SU-DHL-6 (cell line): ENCODE data around the gene NR2F2.

Experiments
- H2AFZ ChIP-seq: fragments of 200-600 bp; sonication (generic); 2 replicates; pipeline ENCODE4 v1.6.1; 2014; ENCODE audit warnings: low read depth, mild to moderate bottlenecking, moderate library complexity, mixed read lengths, antibody characterized with exemption, low read length; ENCODE audit not compliant: severe bottlenecking
- H3F3A ChIP-seq: fragments of 200-600 bp; shearing (Covaris generic); 2 replicates; pipeline ENCODE4 v1.6.0; 2016; ENCODE audit warnings: antibody characterized with exemption, mild to moderate bottlenecking; ENCODE audit not compliant: insufficient read depth
- H3K27ac ChIP-seq: fragments of 200-600 bp; sonication (generic); 2 replicates; pipeline ENCODE4 v1.5.1; 2016; ENCODE audit warnings: low read depth, mild to moderate bottlenecking, low read length, moderate library complexity, mixed read lengths
- H3K27me3 ChIP-seq: fragments of 200-600 bp; sonication (generic), shearing (Covaris generic); 2 replicates; pipeline ENCODE4 v1.6.0; 2014; ENCODE audit warnings: mild to moderate bottlenecking, low read length
- H3K36me3 ChIP-seq: fragments of 200-600 bp; sonication (generic); 2 replicates; pipeline ENCODE4 v1.6.1; 2014; ENCODE audit warnings: mild to moderate bottlenecking, low read length, mixed read lengths
- H3K4me2 ChIP-seq: fragments of 300-600, 200-600 bp; shearing (Covaris generic), sonication (generic); 2 replicates; pipeline ENCODE4 v1.6.0; 2014; ENCODE audit warnings: low read length, low read depth, mild to moderate bottlenecking; ENCODE audit not compliant: poor library complexity, severe bottlenecking
- H3K4me3 ChIP-seq: fragments of 200-600 bp; sonication (generic); 2 replicates; pipeline ENCODE4 v1.5.1; 2014; ENCODE audit warnings: antibody characterized with exemption, low read length, mild to moderate bottlenecking, mixed read lengths; ENCODE audit not compliant: insufficient read depth, poor library complexity, severe bottlenecking
- H3K79me2 ChIP-seq: fragments of 200-600 bp; sonication (generic); 2 replicates; pipeline ENCODE4 v1.6.1; 2014; ENCODE audit warnings: mild to moderate bottlenecking, low read length, moderate library complexity; ENCODE audit not compliant: insufficient read depth
- H3K9ac ChIP-seq: fragments of 200-600 bp; sonication (generic); 2 replicates; pipeline ENCODE4 v1.7.0; 2014; ENCODE audit warnings: mild to moderate bottlenecking, low read length
- H3K9me2 ChIP-seq: fragments of 200-600 bp; sonication (generic); replicated peaks from 2 replicates; pipeline ENCODE4 v1.6.1; 2014; ENCODE audit warnings: low read length; ENCODE audit not compliant: insufficient read depth
- H3K9me3 ChIP-seq: fragments of 200-600 bp; sonication (generic); 2 replicates; pipeline ENCODE4 v1.6.1; 2014; ENCODE audit warnings: low read length, mixed read lengths; ENCODE audit not compliant: insufficient read depth
- H4K20me1 ChIP-seq: fragments of 200-600 bp; sonication (generic); 2 replicates; pipeline ENCODE4 v1.6.1; 2014; ENCODE audit warnings: low read depth, mild to moderate bottlenecking, antibody characterized with exemption, low read length, moderate library complexity, mixed read lengths
- EZH2phosphoT487 ChIP-seq: fragments of 200-600 bp; sonication (generic), shearing (Covaris generic); conservative IDR thresholded peaks from 2 replicates; pipeline ENCODE4 v1.6.1; 2018; ENCODE audit warnings: mild to moderate bottlenecking, antibody characterized with exemption, low read length, moderate library complexity, mixed read lengths
- TF ChIP-seq, protein P1 (sequence below): fragments of 200-600 bp; sonication (generic); IDR thresholded peaks from one replicate; pipeline ENCODE4 v1.5.1; 2017; ENCODE audit warnings: antibody characterized with exemption, mild to moderate bottlenecking, low read length, moderate library complexity; ENCODE audit not compliant: insufficient read depth, poor library complexity, severe bottlenecking

Gene NR2F2

DNA sequence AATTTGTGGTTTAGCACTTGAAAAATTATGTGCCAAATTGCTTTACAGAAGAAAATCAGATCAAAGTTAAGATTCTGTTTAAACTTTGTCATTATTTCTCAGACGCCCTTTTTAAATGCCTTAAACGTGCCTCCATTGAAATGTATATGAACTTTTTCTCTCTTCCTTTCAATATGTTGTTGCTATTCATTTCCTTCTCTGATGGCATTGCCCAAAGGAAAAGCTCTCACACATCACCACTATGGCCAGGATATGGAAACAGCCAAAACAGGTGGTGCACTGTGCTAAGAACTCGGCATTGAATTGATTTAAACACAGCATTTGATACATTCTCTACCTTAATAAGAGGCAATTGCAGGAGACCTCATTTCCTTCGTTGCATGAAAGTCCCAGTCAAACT is 35.7 kb upstream of the NR2F2 start:
- no peak overlapping the region for H3K4me2 ChIP-seq
- H3K9me3 ChIP-seq = no peaks in the 10 kb centered on the region; the same call in 1 of the 2 replicates
- H3K27ac ChIP-seq = no peak overlapping the region
- no peak overlapping the region for H3K4me3 ChIP-seq
- H3K36me3 ChIP-seq = no peaks in the 10 kb centered on the region
- no peaks in the 10 kb centered on the region for H4K20me1 ChIP-seq
- H3K79me2 ChIP-seq = no peaks in the 10 kb centered on the region
- H3K9ac ChIP-seq = no peak overlapping the region
- H3K27me3 ChIP-seq = no peaks in the 10 kb centered on the region
- no peaks in the 10 kb centered on the region for H3K9me2 ChIP-seq
- no peak overlapping the region for H2AFZ ChIP-seq
- TF ChIP-seq, protein P1, sequence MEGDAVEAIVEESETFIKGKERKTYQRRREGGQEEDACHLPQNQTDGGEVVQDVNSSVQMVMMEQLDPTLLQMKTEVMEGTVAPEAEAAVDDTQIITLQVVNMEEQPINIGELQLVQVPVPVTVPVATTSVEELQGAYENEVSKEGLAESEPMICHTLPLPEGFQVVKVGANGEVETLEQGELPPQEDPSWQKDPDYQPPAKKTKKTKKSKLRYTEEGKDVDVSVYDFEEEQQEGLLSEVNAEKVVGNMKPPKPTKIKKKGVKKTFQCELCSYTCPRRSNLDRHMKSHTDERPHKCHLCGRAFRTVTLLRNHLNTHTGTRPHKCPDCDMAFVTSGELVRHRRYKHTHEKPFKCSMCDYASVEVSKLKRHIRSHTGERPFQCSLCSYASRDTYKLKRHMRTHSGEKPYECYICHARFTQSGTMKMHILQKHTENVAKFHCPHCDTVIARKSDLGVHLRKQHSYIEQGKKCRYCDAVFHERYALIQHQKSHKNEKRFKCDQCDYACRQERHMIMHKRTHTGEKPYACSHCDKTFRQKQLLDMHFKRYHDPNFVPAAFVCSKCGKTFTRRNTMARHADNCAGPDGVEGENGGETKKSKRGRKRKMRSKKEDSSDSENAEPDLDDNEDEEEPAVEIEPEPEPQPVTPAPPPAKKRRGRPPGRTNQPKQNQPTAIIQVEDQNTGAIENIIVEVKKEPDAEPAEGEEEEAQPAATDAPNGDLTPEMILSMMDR = no peak
- TF ChIP-seq EZH2phosphoT487 = no peak
- no peaks in the 10 kb centered on the region for H3F3A ChIP-seq

DNA sequence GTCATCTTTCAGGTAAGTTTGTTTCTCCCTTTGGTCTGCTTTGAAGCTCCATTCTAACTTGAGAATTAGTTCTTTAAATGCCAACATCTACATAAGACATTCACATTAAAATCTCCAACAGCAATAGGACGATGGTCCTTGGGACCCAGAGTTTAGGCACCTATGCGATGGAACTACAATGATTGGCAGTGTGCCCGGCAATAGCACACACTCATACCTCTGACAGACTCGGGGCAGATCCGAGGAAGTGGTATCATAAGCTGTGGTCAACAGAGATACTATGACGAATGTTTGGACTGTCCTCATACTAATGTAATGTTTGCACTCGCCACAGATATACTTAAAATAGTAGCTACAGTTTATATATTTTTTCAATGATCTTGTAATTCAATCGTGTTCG is 34.2 kb upstream of the NR2F2 start:
- no peaks in the 10 kb centered on the region for H4K20me1 ChIP-seq

DNA sequence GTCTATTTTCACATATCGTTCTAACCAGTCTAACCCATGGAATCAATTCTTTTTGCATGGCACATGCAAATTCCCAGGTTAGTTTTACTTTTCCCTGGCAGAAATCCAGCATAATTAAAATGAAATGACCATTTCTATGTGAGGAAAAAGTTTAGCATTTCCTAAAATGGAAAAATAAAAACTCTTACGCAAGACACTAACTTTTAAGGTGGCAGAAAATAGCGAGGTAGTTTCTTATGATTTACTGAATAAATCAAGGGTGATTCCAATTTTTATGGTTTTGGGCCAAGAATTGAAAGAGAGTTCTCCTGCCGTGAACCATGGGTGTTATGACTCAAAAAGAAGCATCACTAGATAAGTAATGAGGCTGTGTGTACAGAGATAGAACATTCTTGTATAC is 32.7 kb upstream of the NR2F2 start:
- H4K20me1 ChIP-seq = no peaks in the 10 kb centered on the region
- H3K9ac ChIP-seq = no peak overlapping the region
- no peaks in the 10 kb centered on the region for H3K79me2 ChIP-seq

More for the DNA sequence above, 34.2 kb upstream of the NR2F2 start:
- H3K79me2 ChIP-seq = no peaks in the 10 kb centered on the region
- no peak overlapping the region for H3K27ac ChIP-seq
- no peak overlapping the region for H2AFZ ChIP-seq
- H3K36me3 ChIP-seq = no peaks in the 10 kb centered on the region
- no peak overlapping the region for H3K4me3 ChIP-seq
- H3K9ac ChIP-seq = no peak overlapping the region
- H3K9me3 ChIP-seq = no peaks in the 10 kb centered on the region; the same call in 1 of the 2 replicates
- no peaks in the 10 kb centered on the region for H3K9me2 ChIP-seq
- no peaks in the 10 kb centered on the region for H3F3A ChIP-seq
- H3K27me3 ChIP-seq = no peaks in the 10 kb centered on the region
- no peak overlapping the region for H3K4me2 ChIP-seq
- no peak for TF ChIP-seq EZH2phosphoT487
- TF ChIP-seq, protein P1 = no peak

More for the DNA sequence above, 32.7 kb upstream of the NR2F2 start:
- no peaks in the 10 kb centered on the region; the same call in 1 of the 2 replicates for H3K27me3 ChIP-seq
- no peak overlapping the region for H2AFZ ChIP-seq
- no peaks in the 10 kb centered on the region for H3K36me3 ChIP-seq
- no peak overlapping the region for H3K27ac ChIP-seq
- H3K9me2 ChIP-seq = no peaks in the 10 kb centered on the region
- H3K4me3 ChIP-seq = no peak overlapping the region
- H3K4me2 ChIP-seq = no peak overlapping the region
- no peaks in the 10 kb centered on the region for H3F3A ChIP-seq
- TF ChIP-seq, protein P1 = no peak
- no peak for TF ChIP-seq EZH2phosphoT487
- no peaks in the 10 kb centered on the region; the same call in 1 of the 2 replicates for H3K9me3 ChIP-seq
